HepG2 (cell line): ENCODE measurements around the gene ADAMTS4. TPM values are rescaled to one million over a fixed set of nuclear protein-coding genes. Genes with fewer than 3 reads are reported as not detected.
A peak's percentile ranks its signal among the peaks of the same experiment; 100 is the strongest.

Experiments used
- CBFB ChIP-seq: sonication (generic); formaldehyde crosslinking; IDR thresholded peaks from 2 replicates; pipeline ENCODE4 v1.4.0; 2020; ENCODE audit warnings: missing genetic modification reagents
- FIP1L1 ChIP-seq: fragments of 200-400 bp; formaldehyde crosslinking; IDR thresholded peaks from 2 replicates; pipeline ENCODE4 v1.6.1; 2018; ENCODE audit warnings: low read depth, mild to moderate bottlenecking, low read length, moderate library complexity, borderline replicate concordance; ENCODE audit not compliant: insufficient read depth
- GFI1 ChIP-seq: sonication (generic); formaldehyde crosslinking; IDR thresholded peaks from 2 replicates; pipeline ENCODE4 v1.5.0; 2020; ENCODE audit warnings: missing genetic modification reagents, mild to moderate bottlenecking, borderline replicate concordance
- HHEX ChIP-seq: IDR thresholded peaks from 2 replicates; pipeline ENCODE4 v1.6.1; 2016; ENCODE audit warnings: control low read depth
- HOXA3 ChIP-seq: sonication (generic); formaldehyde crosslinking; IDR thresholded peaks from 2 replicates; pipeline ENCODE4 v1.5.0; 2020; ENCODE audit warnings: missing genetic modification reagents
- KLF12 ChIP-seq: sonication (generic); formaldehyde crosslinking; IDR thresholded peaks from 2 replicates; pipeline ENCODE4 v1.4.0; 2020; ENCODE audit warnings: missing genetic modification reagents, borderline replicate concordance
- MATR3 ChIP-seq: sonication (generic); formaldehyde crosslinking; IDR thresholded peaks from 2 replicates; pipeline ENCODE4 v1.4.0; 2020; ENCODE audit warnings: missing genetic modification reagents
- MEIS2 ChIP-seq: sonication (generic); formaldehyde crosslinking; IDR thresholded peaks from 2 replicates; pipeline ENCODE4 v1.9.0; 2021; ENCODE audit warnings: mild to moderate bottlenecking, missing genetic modification reagents
- MLLT10 ChIP-seq: sonication (generic); formaldehyde crosslinking; IDR thresholded peaks from 2 replicates; pipeline ENCODE4 v1.4.0; 2020; ENCODE audit warnings: missing genetic modification reagents
- NONO ChIP-seq, 2 experiments: fragments of 450-650 bp in 1 of 2; sonication (generic) in 1 of 2; formaldehyde crosslinking in 1 of 2; IDR thresholded peaks in 1 of 2; conservative IDR thresholded peaks in 1 of 2; 2 replicates each; pipeline versions ENCODE4 v1.6.1 to v1.8.0; 2017 to 2022; ENCODE audit warnings: mild to moderate bottlenecking in 1 of 2, missing genetic modification reagents in 1 of 2, moderate library complexity in 1 of 2
- PCBP2 ChIP-seq: fragments of 200-400 bp; formaldehyde crosslinking; optimal IDR thresholded peaks from 2 replicates; pipeline ENCODE3; 2018; ENCODE audit warnings: low read length, low read depth; ENCODE audit not compliant: poor library complexity, severe bottlenecking
- PITX1 ChIP-seq: sonication (generic); formaldehyde crosslinking; IDR thresholded peaks from 2 replicates; pipeline ENCODE4 v1.5.1; 2020; ENCODE audit warnings: mild to moderate bottlenecking, missing genetic modification reagents
- SCMH1 ChIP-seq: sonication (generic); formaldehyde crosslinking; IDR thresholded peaks from 2 replicates; pipeline ENCODE4 v1.9.0; 2021; ENCODE audit warnings: missing genetic modification reagents, mild to moderate bottlenecking, borderline replicate concordance
- SOX5 ChIP-seq: IDR thresholded peaks from 2 replicates; pipeline ENCODE4 v1.6.1; 2016; ENCODE audit warnings: borderline replicate concordance
- TMF1 ChIP-seq: sonication (generic); formaldehyde crosslinking; IDR thresholded peaks from 2 replicates; pipeline ENCODE4 v1.8.1; 2022; ENCODE audit warnings: low read depth, missing genetic modification reagents
- XRCC5 ChIP-seq: fragments of 200-400 bp; formaldehyde crosslinking; optimal IDR thresholded peaks from 2 replicates; pipeline ENCODE3; 2017; ENCODE audit warnings: mild to moderate bottlenecking, low read length
- ZKSCAN5 ChIP-seq: sonication (generic); formaldehyde crosslinking; IDR thresholded peaks from 2 replicates; pipeline ENCODE4 v1.5.1; 2020; ENCODE audit warnings: mild to moderate bottlenecking, missing genetic modification reagents
- ZNF282 ChIP-seq: fragments of 450-650 bp; IDR thresholded peaks from 2 replicates; pipeline ENCODE4 v1.6.1; 2018; ENCODE audit not compliant: partially characterized antibody
- ZNF446 ChIP-seq: sonication (generic); formaldehyde crosslinking; IDR thresholded peaks from 2 replicates; pipeline ENCODE4 v1.5.0; 2020; ENCODE audit warnings: mild to moderate bottlenecking, missing genetic modification reagents
- ZNF589 ChIP-seq: sonication (generic); formaldehyde crosslinking; conservative IDR thresholded peaks from 2 replicates; pipeline ENCODE4 v1.8.0; 2022; ENCODE audit warnings: mild to moderate bottlenecking, moderate library complexity, missing genetic modification reagents
- ZNF629 ChIP-seq: sonication (generic); formaldehyde crosslinking; conservative IDR thresholded peaks from 2 replicates; pipeline ENCODE4 v1.5.0; 2020; ENCODE audit warnings: missing genetic modification reagents
- ZNF841 ChIP-seq: sonication (generic); formaldehyde crosslinking; IDR thresholded peaks from 2 replicates; pipeline ENCODE4 v1.8.1; 2023; ENCODE audit warnings: missing genetic modification reagents, borderline replicate concordance
- polyA plus RNA-seq, 8 experiments: library from polyadenylated mRNA; depleted of rRNA in 3 of 8; stranded (reverse) in 7 of 8; unstranded in 1 of 8; fragments of >200 nt; fragmentation: Illumina TruSeq in 4 of 8; extraction: Trizol in 4 of 8; gene quantifications; 2 replicates each; pipeline versions ENCODE4 v1.2.1 to v1.2.3, GENCODE V29; 2011 to 2016; ENCODE audit warnings: low read depth in 4 of 8, missing spikeins in 1 of 8, mixed read lengths in 1 of 8; ENCODE audit not compliant: insufficient read depth in 1 of 8
- total RNA-seq, 5 experiments: library from RNA; depleted of rRNA; stranded (reverse); fragments of >200 nt; fragmentation: Illumina TruSeq; extraction: Trizol; gene quantifications; 2 replicates each; pipeline ENCODE4 v1.2.3, GENCODE V29; 2016; ENCODE audit warnings: low read depth in 1 of 5
- TF ChIP-seq, protein P1 (sequence below): sonication (generic); formaldehyde crosslinking; IDR thresholded peaks from 2 replicates; pipeline ENCODE4 v1.4.0; 2020; ENCODE audit warnings: mild to moderate bottlenecking, low read depth, missing genetic modification reagents
- TF ChIP-seq, protein P2 (sequence below): sonication (generic); formaldehyde crosslinking; IDR thresholded peaks from 2 replicates; pipeline ENCODE4 v1.4.0; 2020; ENCODE audit warnings: missing genetic modification reagents
- TF ChIP-seq, protein P3 (sequence below): sonication (generic); formaldehyde crosslinking; conservative IDR thresholded peaks from 2 replicates; pipeline ENCODE4 v1.5.0; 2020; ENCODE audit warnings: missing genetic modification reagents

The ADAMTS4 gene
- total and polyA plus RNA-seq, 2 of the 13 experiments (the other 11 are each of a cell fraction or from before 2014, with no cell fraction given): 0.51 to 1.7 TPM

DNA sequence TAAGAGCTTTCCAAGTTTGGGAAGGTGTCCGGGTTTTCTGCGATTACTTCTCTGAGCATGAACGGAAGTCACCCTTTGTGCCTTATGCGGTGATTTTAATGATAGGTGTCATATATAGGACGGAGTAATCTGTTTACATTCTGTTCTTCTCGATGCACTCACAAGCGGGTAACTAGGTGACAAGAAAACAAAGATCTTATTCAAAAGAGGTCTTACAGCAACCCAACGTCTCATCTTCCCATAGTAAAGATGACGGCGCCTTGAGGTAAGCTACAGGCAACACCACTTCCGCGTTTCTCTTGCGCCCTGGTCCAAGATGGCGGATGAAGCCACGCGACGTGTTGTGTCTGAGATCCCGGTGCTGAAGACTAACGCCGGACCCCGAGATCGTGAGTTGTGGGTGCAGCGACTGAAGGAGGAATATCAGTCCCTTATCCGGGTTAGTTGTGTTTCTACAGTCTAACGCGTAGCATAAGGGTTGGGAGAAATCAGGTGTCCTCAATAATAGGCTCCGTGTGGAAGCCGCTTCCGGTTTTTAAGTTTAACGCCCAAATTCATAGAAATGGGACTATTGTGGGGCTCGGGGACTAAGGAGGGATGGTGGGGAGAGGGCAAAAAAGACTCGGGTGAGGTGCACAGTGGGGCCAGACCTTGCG, 45.0 kb downstream of the ADAMTS4 start, which contains the start of gene UFC1 (continued):
- TF ChIP-seq HOXA3 (peak; percentile 99), ZNF282 (no peak), MLLT10 (CRISPR knock-in tag) (no peak), PITX1 (CRISPR knock-in tag) (peak; percentile 44; the same call in 1 of the 2 replicates), FIP1L1 (no peak), KLF12 (CRISPR knock-in tag) (peak; percentile 72; the same call in 1 of the 2 replicates), XRCC5 (peak; percentile 76), MATR3 (no peak), PCBP2 (no peak), NONO (IDR thresholded peaks at IDR 0.05) (no peak), NONO (CRISPR knock-in tag; conservative IDR thresholded peaks at IDR 0.05) (peak; percentile 75), ZNF841 (CRISPR knock-in tag) (no peak), SOX5 (CRISPR knock-in tag) (no peak), MEIS2 (no peak; the same call in 1 of the 2 replicates), CBFB (no peak), ZNF446 (CRISPR knock-in tag) (0 out of 2 replicates have a peak, but pooled peaks have one; percentile 49), ZNF589 (0 out of 2 replicates have a peak, but pooled peaks have one; percentile 36), ZNF629 (peak; percentile 76; the same call in 1 of the 2 replicates), SCMH1 (no peak), ZKSCAN5 (CRISPR knock-in tag) (no peak), GFI1 (CRISPR knock-in tag) (peak; percentile 46; the same call in 1 of the 2 replicates), TMF1 (CRISPR knock-in tag) (no peak), HHEX (CRISPR knock-in tag) (no peak)
- TF ChIP-seq, protein P1, sequence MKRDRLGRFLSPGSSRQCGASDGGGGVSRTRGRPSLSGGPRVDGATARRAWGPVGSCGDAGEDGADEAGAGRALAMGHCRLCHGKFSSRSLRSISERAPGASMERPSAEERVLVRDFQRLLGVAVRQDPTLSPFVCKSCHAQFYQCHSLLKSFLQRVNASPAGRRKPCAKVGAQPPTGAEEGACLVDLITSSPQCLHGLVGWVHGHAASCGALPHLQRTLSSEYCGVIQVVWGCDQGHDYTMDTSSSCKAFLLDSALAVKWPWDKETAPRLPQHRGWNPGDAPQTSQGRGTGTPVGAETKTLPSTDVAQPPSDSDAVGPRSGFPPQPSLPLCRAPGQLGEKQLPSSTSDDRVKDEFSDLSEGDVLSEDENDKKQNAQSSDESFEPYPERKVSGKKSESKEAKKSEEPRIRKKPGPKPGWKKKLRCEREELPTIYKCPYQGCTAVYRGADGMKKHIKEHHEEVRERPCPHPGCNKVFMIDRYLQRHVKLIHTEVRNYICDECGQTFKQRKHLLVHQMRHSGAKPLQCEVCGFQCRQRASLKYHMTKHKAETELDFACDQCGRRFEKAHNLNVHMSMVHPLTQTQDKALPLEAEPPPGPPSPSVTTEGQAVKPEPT (CRISPR knock-in tag): 0 out of 2 replicates have a peak, but pooled peaks have one; percentile 18
- TF ChIP-seq, protein P2, sequence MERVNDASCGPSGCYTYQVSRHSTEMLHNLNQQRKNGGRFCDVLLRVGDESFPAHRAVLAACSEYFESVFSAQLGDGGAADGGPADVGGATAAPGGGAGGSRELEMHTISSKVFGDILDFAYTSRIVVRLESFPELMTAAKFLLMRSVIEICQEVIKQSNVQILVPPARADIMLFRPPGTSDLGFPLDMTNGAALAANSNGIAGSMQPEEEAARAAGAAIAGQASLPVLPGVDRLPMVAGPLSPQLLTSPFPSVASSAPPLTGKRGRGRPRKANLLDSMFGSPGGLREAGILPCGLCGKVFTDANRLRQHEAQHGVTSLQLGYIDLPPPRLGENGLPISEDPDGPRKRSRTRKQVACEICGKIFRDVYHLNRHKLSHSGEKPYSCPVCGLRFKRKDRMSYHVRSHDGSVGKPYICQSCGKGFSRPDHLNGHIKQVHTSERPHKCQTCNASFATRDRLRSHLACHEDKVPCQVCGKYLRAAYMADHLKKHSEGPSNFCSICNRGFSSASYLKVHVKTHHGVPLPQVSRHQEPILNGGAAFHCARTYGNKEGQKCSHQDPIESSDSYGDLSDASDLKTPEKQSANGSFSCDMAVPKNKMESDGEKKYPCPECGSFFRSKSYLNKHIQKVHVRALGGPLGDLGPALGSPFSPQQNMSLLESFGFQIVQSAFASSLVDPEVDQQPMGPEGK: no peak
- TF ChIP-seq, protein P3, sequence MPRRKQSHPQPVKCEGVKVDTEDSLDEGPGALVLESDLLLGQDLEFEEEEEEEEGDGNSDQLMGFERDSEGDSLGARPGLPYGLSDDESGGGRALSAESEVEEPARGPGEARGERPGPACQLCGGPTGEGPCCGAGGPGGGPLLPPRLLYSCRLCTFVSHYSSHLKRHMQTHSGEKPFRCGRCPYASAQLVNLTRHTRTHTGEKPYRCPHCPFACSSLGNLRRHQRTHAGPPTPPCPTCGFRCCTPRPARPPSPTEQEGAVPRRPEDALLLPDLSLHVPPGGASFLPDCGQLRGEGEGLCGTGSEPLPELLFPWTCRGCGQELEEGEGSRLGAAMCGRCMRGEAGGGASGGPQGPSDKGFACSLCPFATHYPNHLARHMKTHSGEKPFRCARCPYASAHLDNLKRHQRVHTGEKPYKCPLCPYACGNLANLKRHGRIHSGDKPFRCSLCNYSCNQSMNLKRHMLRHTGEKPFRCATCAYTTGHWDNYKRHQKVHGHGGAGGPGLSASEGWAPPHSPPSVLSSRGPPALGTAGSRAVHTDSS (CRISPR knock-in tag): no peak
